ENCODE measurements around the gene COL27A1. TPM values are rescaled to one million over a fixed set of nuclear protein-coding genes. Genes with fewer than 3 reads are reported as not detected.

COL27A1 gene
- total RNA-seq, 1 donor from 2014 or later, result 7.4 TPM

GRCh38 chr9:114272739-114273431 lies 117.5 kb downstream of the COL27A1 start:
- Mint-ChIP-seq H3K4me3 (no peak overlapping the region), H3K27me3 (ENCODE audit: insufficient read depth) (no peaks in the 10 kb centered on the region), H3K27ac (no peak overlapping the region), H3K36me3 (ENCODE audit: low read depth) (no peaks in the 10 kb centered on the region), H3K4me1 (ENCODE audit: low read depth) (no peaks in the 10 kb centered on the region), H3K9me3 (no peaks in the 10 kb centered on the region)
- intact Hi-C loops (cut with micrococcal nuclease), result no loop called here
- no peak for DNase-seq (ENCODE audit: low spot score)

- H3K27ac Mint-ChIP-seq, result no peak overlapping the region
- H3K4me3 Mint-ChIP-seq, result no peak overlapping the region
- DNase-seq (ENCODE audit: low spot score), result no peak
- H3K36me3 Mint-ChIP-seq (ENCODE audit: low read depth), result no peaks in the 10 kb centered on the region
- intact Hi-C loops (cut with micrococcal nuclease), result no loop called here
- H3K9me3 Mint-ChIP-seq, result no peaks in the 10 kb centered on the region
- no peaks in the 10 kb centered on the region for H3K4me1 Mint-ChIP-seq (ENCODE audit: low read depth)
- no peaks in the 10 kb centered on the region for H3K27me3 Mint-ChIP-seq (ENCODE audit: insufficient read depth)
These were observed 118.1 kb downstream of the COL27A1 start for GRCh38 chr9:114273461-114273881.

DNA sequence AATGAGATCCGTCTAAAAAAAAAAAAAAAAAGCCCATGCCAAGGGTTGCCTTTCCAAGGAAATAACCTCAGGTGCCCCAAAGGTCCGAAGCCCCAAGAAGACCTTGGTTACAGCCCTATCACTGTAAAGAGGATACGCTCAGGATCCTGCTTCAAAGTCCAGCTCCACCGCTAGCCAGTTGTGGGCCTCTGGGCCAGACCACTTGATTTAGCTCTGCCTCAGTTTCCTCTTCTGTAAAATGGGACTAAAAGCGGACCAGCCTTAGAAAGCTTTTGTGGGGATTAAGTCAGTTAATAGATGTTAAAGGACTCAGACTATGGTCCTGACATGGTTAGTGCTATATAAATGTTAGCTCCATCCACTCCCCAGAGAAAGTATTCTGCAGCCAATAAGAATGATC lies 118.9 kb downstream of the COL27A1 start:
- Mint-ChIP-seq H3K27ac (no peak overlapping the region), H3K4me1 (ENCODE audit: low read depth) (no peaks in the 10 kb centered on the region), H3K4me3 (no peak overlapping the region), H3K36me3 (ENCODE audit: low read depth) (no peaks in the 10 kb centered on the region), H3K27me3 (ENCODE audit: insufficient read depth) (no peaks in the 10 kb centered on the region), H3K9me3 (no peaks in the 10 kb centered on the region)
- intact Hi-C loops (cut with micrococcal nuclease), result no loop called here
- no peak for DNase-seq (ENCODE audit: low spot score)

DNA sequence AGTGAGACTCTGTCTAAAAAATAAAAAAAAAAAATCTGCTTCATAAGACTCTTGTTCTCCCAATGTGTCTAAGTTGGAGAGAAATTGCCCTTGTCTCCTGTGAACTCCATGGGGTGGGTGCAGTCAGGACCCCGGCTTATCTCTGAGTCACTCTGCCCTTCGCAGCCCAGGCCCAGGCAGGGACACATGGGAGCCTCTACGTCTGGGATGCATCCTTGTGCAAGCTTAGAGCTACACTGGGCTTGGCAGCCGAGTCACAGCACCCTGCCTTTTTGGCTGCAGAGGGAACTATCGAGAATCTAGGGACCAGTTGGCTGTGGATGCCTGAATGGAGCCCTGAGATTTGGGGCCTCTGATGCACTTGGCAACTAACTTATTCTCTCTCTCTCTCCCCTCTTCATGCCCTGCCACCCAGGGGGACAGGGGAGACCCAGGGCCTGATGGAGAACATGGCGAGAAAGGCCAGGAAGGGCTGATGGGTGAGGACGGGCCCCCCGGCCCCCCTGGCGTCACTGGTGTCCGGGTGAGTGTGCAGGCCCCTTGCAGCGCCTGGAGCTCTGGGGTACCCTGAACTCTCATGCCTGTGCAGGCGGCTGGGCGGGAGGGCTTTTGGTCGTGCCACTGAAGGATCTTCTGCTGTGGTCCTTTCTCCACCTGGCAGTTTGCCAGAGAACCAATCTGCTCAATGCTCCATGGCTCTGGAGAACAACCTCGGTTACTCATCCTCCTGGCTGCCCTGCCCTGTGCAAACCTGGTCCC lies 120.1 kb downstream of the COL27A1 start:
- intact Hi-C loops (cut with micrococcal nuclease), result no loop called here
- Mint-ChIP-seq H3K27ac (no peak overlapping the region), H3K9me3 (no peaks in the 10 kb centered on the region), H3K36me3 (ENCODE audit: low read depth) (no peaks in the 10 kb centered on the region), H3K4me1 (ENCODE audit: low read depth) (no peaks in the 10 kb centered on the region), H3K27me3 (ENCODE audit: insufficient read depth) (no peaks in the 10 kb centered on the region), H3K4me3 (no peak overlapping the region)
- no peak for DNase-seq (ENCODE audit: low spot score)

- Mint-ChIP-seq H3K36me3 (ENCODE audit: low read depth) (no peaks in the 10 kb centered on the region), H3K4me1 (ENCODE audit: low read depth) (no peaks in the 10 kb centered on the region), H3K27ac (no peak overlapping the region), H3K9me3 (no peaks in the 10 kb centered on the region), H3K27me3 (ENCODE audit: insufficient read depth) (no peaks in the 10 kb centered on the region), H3K4me3 (no peak overlapping the region)
- intact Hi-C loops (cut with micrococcal nuclease), result no loop called here
- DNase-seq (ENCODE audit: low spot score), result no peak
These were observed 121.8 kb downstream of the COL27A1 start for GRCh38 chr9:114276908-114277821.

DNA sequence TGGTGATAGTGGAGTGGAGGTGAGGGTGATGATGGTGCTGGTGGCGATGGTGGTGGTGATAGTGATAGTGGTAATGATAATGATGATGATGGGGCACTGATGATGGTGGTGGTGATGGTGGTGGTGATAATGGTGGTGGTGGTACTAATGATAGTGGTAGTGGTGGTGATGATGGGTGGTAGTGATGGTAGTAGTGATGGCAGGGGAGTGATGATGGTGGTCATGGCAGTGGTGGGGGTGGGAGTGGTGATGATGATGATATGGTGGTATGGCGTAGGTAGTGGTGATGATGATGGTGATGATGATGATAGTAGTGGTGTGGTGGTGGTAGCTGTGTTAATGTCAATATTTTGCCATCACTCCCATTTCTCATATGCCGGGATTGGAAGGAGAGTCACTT lies 123.0 kb downstream of the COL27A1 start:
- no peaks in the 10 kb centered on the region for H3K9me3 Mint-ChIP-seq
- H3K4me1 Mint-ChIP-seq (ENCODE audit: low read depth), result no peaks in the 10 kb centered on the region
- H3K27ac Mint-ChIP-seq, result no peak overlapping the region
- intact Hi-C loops (cut with micrococcal nuclease), result no loop called here
- H3K27me3 Mint-ChIP-seq (ENCODE audit: insufficient read depth), result no peaks in the 10 kb centered on the region
- no peak overlapping the region for H3K4me3 Mint-ChIP-seq
- DNase-seq (ENCODE audit: low spot score), result no peak
- no peaks in the 10 kb centered on the region for H3K36me3 Mint-ChIP-seq (ENCODE audit: low read depth)

GRCh38 chr9:114278881-114279570 lies 123.7 kb downstream of the COL27A1 start:
- H3K36me3 Mint-ChIP-seq (ENCODE audit: low read depth), result no peaks in the 10 kb centered on the region
- H3K27ac Mint-ChIP-seq, result no peak overlapping the region
- no peaks in the 10 kb centered on the region for H3K27me3 Mint-ChIP-seq (ENCODE audit: insufficient read depth)
- H3K4me3 Mint-ChIP-seq, result no peak overlapping the region
- intact Hi-C loops (cut with micrococcal nuclease), result no loop called here
- H3K4me1 Mint-ChIP-seq (ENCODE audit: low read depth), result no peaks in the 10 kb centered on the region
- H3K9me3 Mint-ChIP-seq, result no peaks in the 10 kb centered on the region
- no peak for DNase-seq (ENCODE audit: low spot score)

DNA sequence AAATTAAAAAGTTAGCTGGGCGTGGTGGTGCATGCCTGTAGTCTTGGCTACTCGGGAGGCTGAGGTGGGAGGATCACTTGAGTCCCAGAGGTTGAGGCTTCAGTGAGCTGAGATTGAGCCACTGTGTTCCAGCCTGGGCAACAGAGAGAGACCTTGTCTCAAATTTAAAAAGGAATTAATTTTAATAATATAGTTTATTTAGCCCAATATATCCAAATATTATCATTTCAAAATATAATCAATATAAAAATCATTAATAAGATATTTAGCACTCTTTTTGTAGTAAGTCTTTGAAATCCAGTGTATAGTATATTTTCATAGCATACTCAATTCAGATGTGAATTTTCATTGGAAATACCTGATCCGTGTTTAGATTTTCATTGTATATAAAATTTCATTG lies 124.4 kb downstream of the COL27A1 start:
- H3K4me3 Mint-ChIP-seq, result no peak overlapping the region
- H3K4me1 Mint-ChIP-seq (ENCODE audit: low read depth), result no peaks in the 10 kb centered on the region
- H3K27me3 Mint-ChIP-seq (ENCODE audit: insufficient read depth), result no peaks in the 10 kb centered on the region
- H3K36me3 Mint-ChIP-seq (ENCODE audit: low read depth), result no peaks in the 10 kb centered on the region
- no peaks in the 10 kb centered on the region for H3K9me3 Mint-ChIP-seq
- no peak overlapping the region for H3K27ac Mint-ChIP-seq
- DNase-seq (ENCODE audit: low spot score), result no peak
- intact Hi-C loops (cut with micrococcal nuclease), result no loop called here

- no peak for DNase-seq (ENCODE audit: low spot score)
- Mint-ChIP-seq H3K27me3 (ENCODE audit: insufficient read depth) (no peaks in the 10 kb centered on the region), H3K4me3 (no peak overlapping the region), H3K9me3 (no peaks in the 10 kb centered on the region), H3K27ac (no peak overlapping the region), H3K36me3 (ENCODE audit: low read depth) (no peaks in the 10 kb centered on the region), H3K4me1 (ENCODE audit: low read depth) (no peaks in the 10 kb centered on the region)
- intact Hi-C loops (cut with micrococcal nuclease), result no loop called here
These were observed 125.5 kb downstream of the COL27A1 start for GRCh38 chr9:114280636-114281472.

DNA sequence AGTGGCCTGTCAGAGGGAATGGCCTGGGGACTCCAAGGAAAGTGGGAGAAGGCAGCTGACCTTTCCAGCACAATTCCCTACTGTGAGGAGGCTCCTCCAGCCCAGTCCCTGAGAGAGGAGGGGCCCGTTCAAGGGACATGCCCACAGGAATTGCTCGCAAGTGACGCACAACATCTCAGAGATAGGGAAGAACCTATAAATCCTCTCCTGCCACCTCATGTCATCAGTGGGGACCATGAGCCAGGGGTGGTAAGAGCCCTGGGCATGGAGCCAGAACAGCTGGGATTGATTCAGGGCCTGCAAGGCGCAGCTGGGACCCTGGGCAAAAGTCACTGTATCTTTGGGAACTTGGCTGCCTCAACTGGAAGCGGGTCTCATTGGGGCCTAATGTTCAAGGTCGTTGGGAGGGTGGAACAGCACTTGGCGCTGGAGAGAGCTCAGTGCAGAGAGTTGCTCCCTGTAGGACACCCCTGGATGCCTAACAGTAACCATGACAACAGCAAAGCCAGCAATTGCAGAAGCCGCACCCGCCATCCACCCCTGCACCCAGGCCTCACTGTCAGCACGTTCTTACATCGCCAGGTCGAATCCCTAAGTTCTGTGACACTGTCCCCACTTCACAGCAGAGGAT lies 126.3 kb downstream of the COL27A1 start:
- DNase-seq (ENCODE audit: low spot score), result no peak
- Mint-ChIP-seq H3K9me3 (no peaks in the 10 kb centered on the region), H3K36me3 (ENCODE audit: low read depth) (no peaks in the 10 kb centered on the region), H3K4me3 (no peak overlapping the region), H3K4me1 (ENCODE audit: low read depth) (no peaks in the 10 kb centered on the region), H3K27me3 (ENCODE audit: insufficient read depth) (no peaks in the 10 kb centered on the region), H3K27ac (no peak overlapping the region)
- intact Hi-C loops (cut with micrococcal nuclease), result no loop called here

DNA sequence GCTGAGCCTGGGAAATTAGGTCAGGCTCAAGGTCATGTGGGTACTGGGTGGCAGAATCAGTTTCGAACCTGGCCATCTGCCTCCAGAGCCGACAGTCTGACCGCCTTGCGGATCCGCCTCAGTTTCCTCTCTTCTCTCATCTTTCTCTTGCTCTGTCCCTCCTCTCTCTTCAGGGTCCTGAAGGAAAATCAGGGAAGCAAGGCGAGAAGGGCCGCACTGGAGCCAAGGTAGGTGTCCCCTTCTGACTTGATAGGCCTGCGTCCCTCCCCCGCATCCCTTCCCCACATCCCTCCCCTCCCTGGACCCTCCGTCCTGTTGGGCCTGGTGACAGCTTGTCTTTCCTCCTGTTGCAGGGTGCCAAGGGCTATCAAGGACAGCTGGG lies 126.8 kb downstream of the COL27A1 start:
- no peak overlapping the region for H3K27ac Mint-ChIP-seq
- no peaks in the 10 kb centered on the region for H3K27me3 Mint-ChIP-seq (ENCODE audit: insufficient read depth)
- intact Hi-C loops (cut with micrococcal nuclease), result no loop called here
- H3K9me3 Mint-ChIP-seq, result no peaks in the 10 kb centered on the region
- H3K4me3 Mint-ChIP-seq, result no peak overlapping the region
- H3K36me3 Mint-ChIP-seq (ENCODE audit: low read depth), result no peaks in the 10 kb centered on the region
- no peak for DNase-seq (ENCODE audit: low spot score)
- H3K4me1 Mint-ChIP-seq (ENCODE audit: low read depth), result no peaks in the 10 kb centered on the region

- H3K36me3 Mint-ChIP-seq (ENCODE audit: low read depth), result no peaks in the 10 kb centered on the region
- no peak overlapping the region for H3K27ac Mint-ChIP-seq
- no peaks in the 10 kb centered on the region for H3K9me3 Mint-ChIP-seq
- no peaks in the 10 kb centered on the region for H3K27me3 Mint-ChIP-seq (ENCODE audit: insufficient read depth)
- intact Hi-C loops (cut with micrococcal nuclease), result no loop called here
- DNase-seq (ENCODE audit: low spot score), result no peak
- no peaks in the 10 kb centered on the region for H3K4me1 Mint-ChIP-seq (ENCODE audit: low read depth)
- no peak overlapping the region for H3K4me3 Mint-ChIP-seq
These were observed 127.2 kb downstream of the COL27A1 start for GRCh38 chr9:114282507-114282906.

Data from activated T-helper 1 cell treated with anti-CD3 and anti-CD28 coated beads, Interleukin-12 subunit alpha, Interleukin-12 subunit beta, Interleukin-2, Interleukin-4 antibody, amounts not matched to agents 30 ng/mL and 10 ng/mL and 1 ng/mL, durations not matched to agents 14 hours and 24 hours and 36 hours (primary cell).